NCI-H345 (cell line): ENCODE measurements around the gene SEC24A.
A peak's percentile ranks its signal among the peaks of the same experiment; 100 is the strongest.
"Not testable (repeated sequence)": the region's sequence is repeated elsewhere in the genome, so short reads cannot be mapped to it uniquely, and the experiment has no call there.

Experiments
- DNase-seq: peaks from one replicate; lab custom pipeline; 2025; lab: John Stamatoyannopoulos, UW

SEC24A gene

DNA sequence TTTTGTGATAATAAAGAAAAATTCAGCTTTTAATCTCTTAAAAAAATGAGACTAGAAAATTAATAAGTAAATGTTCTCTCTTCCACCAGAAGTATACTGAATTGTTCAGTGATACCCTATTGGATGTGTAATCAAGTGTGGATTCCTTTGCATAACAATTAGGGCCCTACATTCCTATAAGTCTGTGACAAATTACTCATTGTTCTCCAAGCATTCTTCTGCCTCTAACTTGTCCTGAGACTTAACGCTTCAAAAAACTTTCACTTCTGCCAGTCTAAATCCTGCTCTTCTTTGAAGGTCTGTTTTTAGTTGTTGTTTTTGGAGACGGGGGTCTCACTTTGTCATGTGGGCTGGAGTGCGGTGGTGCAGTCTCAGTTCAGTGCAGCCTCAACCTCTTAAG, 100.8 kb downstream of the SEC24A start:
- DNase-seq: no peak

DNA sequence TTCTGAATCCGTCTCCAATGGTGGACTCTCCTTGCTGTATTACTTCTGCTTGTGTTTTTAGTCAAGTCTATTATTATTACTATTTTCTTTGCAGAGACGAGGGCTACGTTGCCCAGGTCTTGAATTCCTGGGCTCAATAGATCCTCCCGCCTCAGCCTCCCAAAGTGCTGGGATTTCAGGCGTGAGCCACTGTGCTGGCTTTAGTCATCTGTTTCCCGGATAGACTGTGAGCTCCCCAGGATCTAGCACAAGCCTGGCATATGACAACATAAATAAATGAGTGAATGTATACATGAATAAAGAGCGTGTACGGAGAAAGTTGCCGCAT, 109.6 kb downstream of the SEC24A start:
- DNase-seq: no peak

DNA sequence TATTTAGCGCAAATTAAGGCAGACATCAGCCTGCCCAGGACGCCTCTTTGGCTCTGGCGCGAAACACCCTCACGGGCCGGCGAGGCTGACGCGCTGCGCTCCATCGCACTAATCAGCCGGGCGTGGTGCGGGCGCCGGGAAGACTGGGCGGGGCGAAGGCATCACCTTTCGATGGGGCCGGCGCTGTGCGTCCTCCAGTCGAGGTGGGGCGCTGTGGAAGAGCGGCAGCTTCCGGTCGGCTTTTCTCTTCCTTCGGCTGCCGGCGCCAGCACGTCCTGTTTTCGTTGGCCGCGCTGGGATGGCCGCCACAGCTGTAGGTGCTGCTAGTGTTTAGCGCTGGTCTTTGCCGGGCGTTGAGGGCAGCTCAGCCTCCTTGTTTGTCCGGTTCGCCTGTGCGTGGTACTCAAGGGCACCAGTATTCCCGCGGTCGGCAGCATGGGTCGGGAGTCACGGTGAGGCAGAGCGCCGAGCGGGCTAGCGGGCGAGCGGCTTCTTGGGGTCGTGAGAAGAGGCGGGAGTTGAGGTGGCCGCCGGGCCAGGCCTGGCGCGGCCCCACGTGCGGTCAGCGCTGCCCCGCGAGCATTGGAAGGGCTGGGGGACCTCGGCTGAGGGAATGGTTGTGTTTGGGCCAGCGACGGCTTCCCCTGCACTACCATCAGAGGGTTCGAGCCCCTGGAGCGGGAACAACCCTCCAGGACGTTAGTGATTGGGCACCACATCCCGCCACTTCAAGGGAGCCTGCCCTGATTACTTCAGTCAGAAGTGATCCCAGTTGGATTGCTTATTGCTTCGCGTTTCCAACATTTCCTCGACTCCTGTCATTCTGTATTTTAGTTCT, 110.1 kb downstream of the SEC24A start, which contains the start of gene DDX46:
Gene DDX46, plus strand, starts transcription at position 276 of the 838 bp plus-strand sequence. Its CDS starts 160 bp downstream, at position 436.
- DNase-seq: peak; percentile 93

DNA sequence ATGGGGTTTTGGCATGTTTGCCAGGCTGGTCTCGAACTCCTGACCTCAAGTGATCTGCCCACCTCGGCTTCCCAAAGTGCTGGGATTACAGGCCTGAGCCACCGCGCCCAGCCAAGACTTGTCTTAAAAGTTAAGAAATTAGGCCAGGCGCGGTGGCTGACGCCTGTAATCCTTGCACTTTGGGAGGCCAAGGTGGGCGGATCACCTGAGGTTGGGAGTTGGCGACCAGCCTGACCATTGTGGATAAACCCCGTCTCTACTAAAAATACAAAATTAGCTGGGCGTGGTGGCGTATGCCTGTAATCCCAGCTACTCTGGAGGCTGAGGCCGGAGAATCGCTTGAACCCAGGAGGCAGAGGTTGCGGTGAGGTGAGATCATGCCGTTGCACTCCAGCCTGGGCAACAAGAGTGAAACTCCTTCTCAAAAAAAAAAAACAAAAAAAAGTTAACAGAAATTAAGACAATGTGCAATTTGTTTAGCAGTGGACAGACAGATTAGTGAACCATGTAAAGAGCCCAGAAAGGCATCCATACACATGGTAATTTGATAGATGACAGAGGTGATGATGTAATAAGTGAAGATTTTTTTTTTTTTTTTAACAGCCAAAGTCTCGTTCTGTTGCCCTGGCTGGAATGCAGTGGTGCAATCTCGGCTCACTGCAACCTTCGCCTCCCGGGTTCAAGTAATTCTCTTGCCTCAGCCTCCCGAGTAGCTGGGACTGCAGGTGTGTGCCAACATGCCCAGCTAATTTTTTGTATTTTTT, 119.1 kb downstream of the SEC24A start:
- DNase-seq: not testable (repeated sequence)

DNA sequence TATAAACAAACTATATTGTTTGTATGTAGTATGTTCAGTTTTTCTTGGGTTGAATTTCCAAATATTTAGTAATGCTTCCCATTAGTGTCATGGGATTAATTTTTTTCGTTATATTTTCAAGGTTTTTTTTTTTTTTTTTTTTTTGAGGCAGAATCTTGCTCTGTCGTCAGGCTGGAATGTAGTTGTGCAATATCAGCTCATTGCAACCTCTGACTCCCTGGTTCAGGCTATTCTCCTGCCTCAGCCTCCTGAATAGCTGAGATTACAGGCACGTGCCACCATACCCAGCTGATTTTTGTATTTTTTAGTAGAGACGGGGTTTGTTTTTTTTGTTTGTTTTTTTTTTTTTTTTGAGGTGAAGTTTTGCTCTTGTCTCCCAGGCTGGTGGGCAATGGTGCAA, 120.6 kb downstream of the SEC24A start:
- no peak for DNase-seq

DNA sequence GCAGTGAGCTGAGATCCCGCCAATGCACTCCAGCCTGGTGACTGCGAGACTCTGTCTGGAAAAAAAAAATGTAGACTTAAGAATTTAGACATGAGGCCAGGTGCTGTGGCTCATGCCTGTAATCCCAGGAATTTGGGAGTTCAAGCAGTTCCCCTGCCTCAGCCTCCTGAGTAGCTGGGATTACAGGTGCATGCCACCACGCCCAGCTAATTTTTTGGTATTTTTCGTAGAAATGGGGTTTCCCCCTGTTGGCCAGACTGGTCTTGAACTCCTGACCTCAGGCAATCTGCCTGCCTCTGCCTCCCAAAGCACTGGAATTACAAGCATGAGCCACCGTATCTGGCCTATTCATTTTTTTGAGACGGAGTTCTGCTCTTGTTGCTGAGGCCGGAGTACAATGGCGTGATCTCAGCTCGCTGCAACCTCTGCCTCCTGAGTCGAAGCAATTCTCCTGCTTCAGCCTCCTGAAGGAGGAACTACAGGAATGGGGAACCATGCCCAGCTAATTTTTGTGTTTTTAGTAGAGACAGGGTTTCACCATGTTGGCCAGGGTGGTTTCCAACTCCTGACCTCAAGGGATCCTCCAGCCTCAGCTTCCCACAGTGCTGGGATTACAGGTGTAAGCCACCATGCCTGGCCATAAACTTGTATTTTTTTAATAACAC, 124.0 kb downstream of the SEC24A start:
- DNase-seq: no peak

DNA sequence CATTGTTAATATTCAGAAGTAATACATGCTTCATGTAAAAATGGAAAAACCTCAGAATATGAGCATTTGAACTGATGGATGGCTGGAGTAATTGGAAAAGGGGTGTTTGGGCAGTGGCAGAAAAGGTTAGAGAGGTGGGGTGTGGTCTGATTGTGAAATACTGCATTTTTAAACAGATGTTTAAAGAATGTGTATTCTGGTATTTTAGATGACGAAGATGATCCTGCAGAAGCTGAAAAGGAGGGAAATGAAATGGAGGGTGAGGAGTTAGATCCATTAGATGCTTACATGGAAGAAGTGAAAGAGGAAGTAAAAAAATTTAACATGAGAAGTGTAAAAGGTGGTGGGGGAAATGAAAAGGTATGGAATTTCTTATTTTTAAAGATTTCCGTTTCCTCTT, 128.8 kb downstream of the SEC24A start:
- no peak for DNase-seq
